ENCODE results near the gene ATP5PD. TPM values are rescaled to one million over a fixed set of nuclear protein-coding genes. Genes with fewer than 3 reads are reported as not detected.

The ATP5PD gene
- total and polyA plus RNA-seq, 2 of the 13 experiments (the other 11 are each of a cell fraction or from before 2014, with no cell fraction given) = 158 to 428 TPM

- TF ChIP-seq ZNF274 (CRISPR knock-in tag; IDR thresholded peaks at IDR 0.05) (peak; percentile 22; the same call in 1 of the 2 replicates), MZF1 (CRISPR knock-in tag; IDR thresholded peaks at IDR 0.05; ENCODE audit: borderline replicate concordance) (no peak), IRF2 (CRISPR knock-in tag; IDR thresholded peaks at IDR 0.05) (0 out of 2 replicates have a peak, but pooled peaks have one; percentile 31), GTF2F1 (IDR thresholded peaks at IDR 0.05; ENCODE audit: low read length) (no peak), ZBTB43 (CRISPR knock-in tag; conservative IDR thresholded peaks at IDR 0.05) (peak; percentile 78; the same call in 1 of the 2 replicates), FOSL1 (CRISPR knock-in tag; IDR thresholded peaks at IDR 0.05; ENCODE audit: borderline replicate concordance) (no peak), CBX1 (IDR thresholded peaks at IDR 0.05; ENCODE audit: low read depth) (peak; percentile 24), HOXD1 (CRISPR knock-in tag; IDR thresholded peaks at IDR 0.05) (no peak; the same call in 1 of the 2 replicates), ZBTB20 (CRISPR knock-in tag; IDR thresholded peaks at IDR 0.05; ENCODE audit: borderline replicate concordance, low read depth) (peak; percentile 31; the same call in 1 of the 2 replicates), ZNF746 (CRISPR knock-in tag; IDR thresholded peaks at IDR 0.05) (0 out of 2 replicates have a peak, but pooled peaks have one; percentile 78), GATA4 (IDR thresholded peaks at IDR 0.05; ENCODE audit: borderline replicate concordance, low read depth) (0 out of 2 replicates have a peak, but pooled peaks have one; percentile 16), ZNF619 (CRISPR knock-in tag; IDR thresholded peaks at IDR 0.05) (0 out of 2 replicates have a peak, but pooled peaks have one; percentile 39), SNAI1 (CRISPR knock-in tag; IDR thresholded peaks at IDR 0.05; ENCODE audit: borderline replicate concordance) (0 out of 2 replicates have a peak, but pooled peaks have one; percentile 14), BRCA1 (CRISPR knock-in tag; IDR thresholded peaks at IDR 0.05) (0 out of 2 replicates have a peak, but pooled peaks have one; percentile 55), ZNF263 (CRISPR knock-in tag; IDR thresholded peaks at IDR 0.05) (peak; percentile 55; the same call in 1 of the 2 replicates), ZNF547 (CRISPR knock-in tag; IDR thresholded peaks at IDR 0.05) (peak; percentile 85), MTA3 (CRISPR knock-in tag; IDR thresholded peaks at IDR 0.05) (no peak), KLF15 (CRISPR knock-in tag; IDR thresholded peaks at IDR 0.05; ENCODE audit: borderline replicate concordance) (0 out of 2 replicates have a peak, but pooled peaks have one; percentile 22), SP2 (CRISPR knock-in tag; IDR thresholded peaks at IDR 0.05) (0 out of 2 replicates have a peak, but pooled peaks have one; percentile 21), ATF2 (CRISPR knock-in tag; IDR thresholded peaks at IDR 0.05) (no peak), ZNF441 (CRISPR knock-in tag; IDR thresholded peaks at IDR 0.05; ENCODE audit: borderline replicate concordance) (0 out of 2 replicates have a peak, but pooled peaks have one; percentile 40), TAF1 (CRISPR knock-in tag; IDR thresholded peaks at IDR 0.05) (no peak; the same call in 1 of the 2 replicates), RERE (CRISPR knock-in tag; IDR thresholded peaks at IDR 0.05; ENCODE audit: low read depth) (0 out of 2 replicates have a peak, but pooled peaks have one; percentile 27)
These were observed 39.9 kb upstream of the ATP5PD start (continued) for GRCh38 chr17:75086496-75087181.
